ENCODE results near the gene TEDC2.
A peak's percentile ranks its signal among the peaks of the same experiment; 100 is the strongest.

DNA sequence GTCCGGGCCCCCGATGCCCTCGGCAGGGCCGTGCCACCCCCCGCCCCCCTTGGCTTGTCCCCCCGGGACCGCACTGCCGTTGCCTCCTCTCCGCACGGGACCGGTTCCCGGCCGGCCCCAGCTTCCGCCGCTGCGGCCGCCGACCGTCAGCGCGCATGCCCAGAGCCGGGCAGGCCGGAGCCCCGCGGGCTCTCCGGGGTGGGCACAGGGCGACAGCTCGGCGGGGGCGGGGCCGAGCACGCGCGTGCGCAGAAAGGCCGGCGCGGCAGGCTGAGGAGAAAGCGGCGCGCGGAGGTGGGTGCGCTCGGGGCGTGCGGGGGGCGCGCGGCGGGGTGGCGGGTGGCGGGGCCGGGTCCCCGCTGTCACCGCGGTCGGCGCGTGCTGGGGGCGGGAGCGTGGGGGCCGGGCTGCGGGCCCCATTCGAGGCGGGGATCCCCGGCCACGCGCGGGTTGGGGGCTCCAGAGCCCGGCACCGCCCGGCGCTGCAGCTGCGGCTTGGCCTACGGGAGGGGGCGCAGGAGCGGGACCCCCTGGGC is 15.0 kb downstream of the TEDC2 start, which contains the start of gene TBC1D24:
- TF ChIP-seq, protein P1, sequence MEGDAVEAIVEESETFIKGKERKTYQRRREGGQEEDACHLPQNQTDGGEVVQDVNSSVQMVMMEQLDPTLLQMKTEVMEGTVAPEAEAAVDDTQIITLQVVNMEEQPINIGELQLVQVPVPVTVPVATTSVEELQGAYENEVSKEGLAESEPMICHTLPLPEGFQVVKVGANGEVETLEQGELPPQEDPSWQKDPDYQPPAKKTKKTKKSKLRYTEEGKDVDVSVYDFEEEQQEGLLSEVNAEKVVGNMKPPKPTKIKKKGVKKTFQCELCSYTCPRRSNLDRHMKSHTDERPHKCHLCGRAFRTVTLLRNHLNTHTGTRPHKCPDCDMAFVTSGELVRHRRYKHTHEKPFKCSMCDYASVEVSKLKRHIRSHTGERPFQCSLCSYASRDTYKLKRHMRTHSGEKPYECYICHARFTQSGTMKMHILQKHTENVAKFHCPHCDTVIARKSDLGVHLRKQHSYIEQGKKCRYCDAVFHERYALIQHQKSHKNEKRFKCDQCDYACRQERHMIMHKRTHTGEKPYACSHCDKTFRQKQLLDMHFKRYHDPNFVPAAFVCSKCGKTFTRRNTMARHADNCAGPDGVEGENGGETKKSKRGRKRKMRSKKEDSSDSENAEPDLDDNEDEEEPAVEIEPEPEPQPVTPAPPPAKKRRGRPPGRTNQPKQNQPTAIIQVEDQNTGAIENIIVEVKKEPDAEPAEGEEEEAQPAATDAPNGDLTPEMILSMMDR (IDR thresholded peaks at IDR 0.05), result no peak
- TF ChIP-seq EP300 (IDR thresholded peaks at IDR 0.05; ENCODE audit: low read depth) (no peak), POLR2A (IDR thresholded peaks at IDR 0.05) (peak; percentile 46)

Data from transverse colon (tissue), 3 donors.